Fibroblast of skin of right quadriceps (primary cell): ENCODE data around the gene PPL.
A peak's percentile ranks its signal among the peaks of the same experiment; 100 is the strongest.
"Not testable (repeated sequence)": the region's sequence is repeated elsewhere in the genome, so short reads cannot be mapped to it uniquely, and the experiment has no call there.

ENCODE experiments used
- DNase-seq: peaks from one replicate; pipeline ENCODE4 v3.0.0-alpha.2; 2013

PPL gene

DNA sequence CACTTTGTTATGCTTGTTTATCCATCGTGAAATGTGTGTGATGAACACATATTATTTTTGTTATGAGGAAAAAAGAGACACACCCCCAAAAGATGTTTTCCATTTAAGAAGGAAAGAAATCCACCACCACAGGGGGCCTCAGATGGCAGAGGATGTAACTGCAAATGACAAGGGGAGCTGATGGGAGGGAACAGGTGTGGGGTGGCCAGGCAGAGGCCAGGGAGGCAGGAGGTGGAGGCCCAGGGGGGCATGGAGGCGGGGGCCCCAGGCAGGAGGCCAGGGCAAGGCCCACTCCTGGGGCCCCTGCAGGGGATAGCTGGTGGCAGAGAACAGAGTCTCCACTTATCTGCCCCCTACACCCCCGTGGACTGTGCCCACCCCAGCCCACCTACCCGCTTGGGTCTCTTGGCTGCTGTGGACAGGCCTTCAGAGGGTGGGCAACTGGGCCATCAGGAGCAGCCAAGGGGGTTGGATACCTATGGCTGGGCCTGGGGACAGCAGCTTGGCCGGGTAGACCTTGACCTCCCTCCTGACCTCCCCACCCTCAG lies 28.0 kb downstream of the PPL start:
- DNase-seq, result no peak

DNA sequence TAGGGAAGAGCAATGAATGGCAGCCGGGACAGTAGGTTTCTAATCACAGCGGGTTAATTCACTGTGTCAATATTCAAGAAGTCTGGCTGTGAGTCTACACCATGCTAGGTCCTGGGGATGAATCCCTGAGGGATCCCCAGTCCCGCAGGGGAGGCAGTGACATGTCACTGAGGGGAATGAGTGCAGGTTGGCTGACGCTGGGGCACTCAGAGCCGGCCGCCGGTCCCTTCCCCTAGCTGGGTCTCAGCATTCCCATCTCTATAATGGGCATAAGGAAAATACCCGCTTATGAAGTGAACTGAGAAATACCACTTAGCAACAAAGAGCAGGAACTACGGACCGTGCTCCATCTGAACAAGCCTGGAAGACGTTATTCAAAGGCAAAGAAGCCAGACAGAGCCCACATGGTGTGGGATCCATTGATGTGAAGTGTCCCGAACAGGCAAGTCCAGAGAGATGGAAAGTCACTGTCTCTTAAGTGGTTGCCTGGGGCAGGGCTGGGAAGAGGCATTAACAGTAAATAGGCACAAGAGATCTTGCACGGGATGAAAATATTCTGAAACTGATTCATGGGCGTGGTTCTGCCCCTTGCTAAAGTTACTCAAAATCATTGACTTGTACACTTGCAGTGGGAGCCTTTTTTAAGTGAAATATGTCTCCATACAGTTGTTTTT lies 31.9 kb downstream of the PPL start:
- no peak for DNase-seq

DNA sequence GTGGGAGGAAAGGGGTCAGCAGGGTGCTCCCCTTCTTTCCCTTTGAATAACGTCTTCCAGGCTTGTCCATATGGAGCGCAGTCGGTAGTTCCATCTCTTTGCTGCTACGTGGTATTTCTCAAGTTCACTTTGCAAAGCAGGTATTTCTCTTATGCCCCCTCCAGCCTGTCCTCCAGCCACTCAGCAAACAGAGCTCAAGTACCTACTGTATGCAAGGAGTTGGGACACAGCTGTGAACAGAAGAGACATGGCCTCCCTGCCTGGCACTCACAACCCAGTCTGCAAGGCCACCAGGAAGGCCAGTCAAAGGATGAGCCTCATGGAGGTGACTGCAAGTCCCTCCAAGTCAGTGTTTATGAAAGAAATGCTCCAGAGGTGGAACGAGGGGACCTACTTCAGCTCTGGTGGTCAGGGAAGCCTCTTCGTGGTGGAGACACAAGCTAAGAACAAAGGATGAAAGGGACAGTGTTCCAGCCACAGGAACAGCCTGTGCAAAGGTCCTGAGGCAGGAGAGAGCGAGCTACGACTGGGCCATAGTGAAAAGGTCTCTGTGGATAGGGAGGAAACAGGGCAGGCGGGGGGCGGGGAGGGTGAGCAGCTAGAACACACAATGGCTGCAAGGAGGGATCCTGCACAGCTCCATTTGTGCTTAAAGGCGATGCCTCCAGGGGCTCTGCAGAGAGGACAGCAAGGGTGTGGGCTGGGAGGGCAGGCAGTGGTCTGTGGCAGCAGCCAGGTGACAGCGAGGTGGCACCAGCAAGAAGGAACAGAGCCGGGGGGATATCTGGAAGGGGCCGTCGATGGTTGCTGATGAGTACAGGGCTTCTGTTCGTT lies 32.6 kb downstream of the PPL start:
- no peak for DNase-seq

DNA sequence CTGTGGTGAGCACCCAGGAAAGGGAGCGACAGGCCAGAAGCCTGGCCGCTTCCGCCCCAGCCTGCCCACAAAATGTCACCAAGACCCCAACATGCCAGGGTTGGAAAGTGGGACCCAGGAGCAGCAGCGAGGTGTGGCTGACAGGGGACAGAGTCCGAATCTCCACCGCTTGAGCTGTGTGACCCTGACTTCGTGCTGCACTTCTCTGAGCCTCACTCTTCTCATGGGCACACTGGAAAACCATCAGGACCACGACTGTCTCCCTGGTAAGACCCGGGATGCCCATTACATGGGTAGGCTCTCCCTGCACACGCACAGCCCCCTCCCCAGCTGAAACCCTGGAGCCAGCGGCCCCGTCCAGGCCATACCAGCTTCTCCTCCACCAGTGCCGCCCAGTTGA lies 34.9 kb downstream of the PPL start:
- DNase-seq, result no peak

DNA sequence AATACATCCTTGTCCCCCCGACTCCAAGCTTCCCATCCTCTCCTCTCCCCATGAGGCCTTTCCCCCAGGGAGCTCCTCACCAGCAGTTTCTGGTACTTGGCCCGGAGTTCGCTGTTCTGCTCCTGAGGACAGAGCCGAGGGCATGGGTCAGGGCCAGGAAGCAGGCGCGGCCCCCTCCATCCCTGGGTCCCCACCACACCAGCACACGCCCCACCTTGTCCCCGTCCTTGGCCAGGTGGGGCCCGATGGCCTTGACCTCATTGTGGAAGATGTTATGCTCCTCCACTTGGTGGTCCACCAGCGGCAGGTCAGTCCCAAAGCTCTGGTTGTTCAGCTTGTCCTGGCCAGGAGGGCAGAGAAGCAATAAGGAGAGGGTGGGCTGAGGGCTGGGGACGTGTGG lies 36.2 kb downstream of the PPL start:
- no peak for DNase-seq

DNA sequence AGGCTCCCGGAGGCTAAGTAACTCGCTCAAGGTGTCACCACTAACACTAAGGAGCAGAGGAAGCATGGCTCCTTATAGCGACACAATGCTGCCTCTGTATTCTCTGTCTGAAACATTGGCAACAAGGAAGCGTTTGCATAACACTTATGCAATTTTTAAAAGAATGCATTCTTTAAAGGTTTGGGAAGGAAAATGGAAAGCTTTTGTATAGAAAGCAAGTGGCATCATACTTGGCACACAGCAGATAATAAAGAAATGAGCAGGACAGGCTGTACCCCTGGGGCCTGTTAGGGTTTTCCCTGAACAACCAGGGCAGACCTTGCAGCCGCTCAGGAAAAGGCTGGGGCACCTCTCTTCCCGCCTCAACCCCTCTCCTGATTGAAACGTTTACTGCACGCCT lies 36.9 kb downstream of the PPL start:
- no peak for DNase-seq

DNA sequence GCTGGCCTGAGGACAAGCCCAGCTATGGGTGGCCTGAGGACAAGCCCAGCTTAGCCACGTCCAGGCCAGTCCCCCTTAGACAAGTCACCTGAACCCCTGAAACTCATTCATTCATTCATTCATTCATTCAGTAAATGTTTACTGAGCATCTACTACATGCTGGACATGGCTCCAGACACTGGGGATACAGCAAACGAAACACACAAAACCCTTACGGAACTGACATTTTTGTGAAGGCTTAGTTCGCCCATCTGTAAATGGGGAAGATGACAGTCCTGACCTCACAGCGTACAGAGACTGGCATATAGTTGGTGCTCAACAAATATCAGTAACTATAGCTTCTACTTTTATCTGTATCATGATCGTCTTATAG lies 37.5 kb downstream of the PPL start:
- no peak for DNase-seq

DNA sequence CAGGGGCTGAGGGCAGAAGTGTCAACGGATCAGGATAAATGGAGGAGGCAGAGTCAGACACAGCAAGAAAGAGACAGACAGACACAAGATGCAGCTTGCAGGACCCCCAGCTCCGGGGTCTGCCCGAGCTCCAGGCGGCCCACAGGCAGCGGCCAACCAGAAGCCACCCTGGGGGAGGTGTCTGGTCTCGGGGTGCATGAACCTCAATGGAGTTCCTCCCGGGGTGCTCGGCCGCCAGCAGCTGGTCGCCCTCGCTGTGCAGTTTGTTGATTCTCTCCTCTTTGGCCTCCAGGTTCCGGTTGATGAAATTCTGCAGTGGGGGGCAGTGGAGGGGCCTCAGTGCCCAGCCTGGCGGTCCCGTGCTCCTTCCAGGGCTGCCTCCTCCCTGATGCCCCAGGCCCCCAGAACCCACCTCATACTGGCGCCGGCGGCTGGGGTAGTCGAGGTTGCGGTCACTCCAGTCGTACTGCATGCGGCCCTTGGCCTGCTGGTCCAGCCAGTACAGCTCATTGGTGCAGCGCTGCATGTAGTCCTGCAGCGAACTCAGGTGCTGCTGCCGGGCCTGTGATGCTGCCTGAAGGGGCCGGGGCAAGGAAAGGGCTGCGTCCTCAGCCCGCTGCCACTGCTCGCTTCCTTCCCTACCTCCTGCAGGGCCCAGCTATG lies 38.0 kb downstream of the PPL start:
- no peak for DNase-seq

DNA sequence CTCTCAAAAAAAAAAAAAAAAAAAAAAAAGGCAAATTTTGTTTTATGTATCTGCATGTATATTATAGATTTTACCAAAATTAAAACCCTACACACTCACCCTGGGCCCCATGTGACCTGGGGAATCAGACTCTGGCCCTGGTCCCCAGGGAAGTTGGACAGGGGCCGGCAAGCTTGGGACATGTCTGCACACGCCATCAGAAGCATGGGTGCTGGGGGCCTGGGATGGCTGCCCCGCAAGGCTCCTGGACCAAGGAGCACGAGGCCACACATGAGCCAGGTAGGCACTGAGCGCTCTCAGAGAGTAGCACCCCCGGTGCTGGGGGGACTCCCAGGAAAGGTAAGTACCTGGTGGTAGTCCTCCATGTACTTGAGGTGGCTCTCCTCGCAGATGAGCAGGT lies 39.6 kb downstream of the PPL start:
- DNase-seq, result no peak

DNA sequence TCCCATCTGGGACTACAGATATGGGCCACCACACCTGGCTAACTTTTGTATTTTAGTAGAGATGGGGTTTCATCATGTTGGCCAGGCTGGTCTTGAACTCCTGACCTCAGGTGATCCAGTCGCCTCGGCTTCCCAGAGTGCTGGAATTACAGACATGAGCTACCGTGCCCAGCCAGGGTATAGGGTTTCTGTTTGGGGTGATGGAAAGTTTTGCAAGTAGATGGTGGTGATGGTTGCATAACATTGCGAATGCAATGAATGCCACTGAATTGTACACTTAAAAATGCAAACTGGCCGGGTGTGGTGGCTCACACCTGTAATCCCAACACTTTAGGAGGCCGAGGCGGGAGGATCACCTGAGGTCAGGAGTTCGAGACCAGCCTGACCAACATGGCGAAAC lies 40.2 kb downstream of the PPL start:
- not testable (repeated sequence) for DNase-seq

DNA sequence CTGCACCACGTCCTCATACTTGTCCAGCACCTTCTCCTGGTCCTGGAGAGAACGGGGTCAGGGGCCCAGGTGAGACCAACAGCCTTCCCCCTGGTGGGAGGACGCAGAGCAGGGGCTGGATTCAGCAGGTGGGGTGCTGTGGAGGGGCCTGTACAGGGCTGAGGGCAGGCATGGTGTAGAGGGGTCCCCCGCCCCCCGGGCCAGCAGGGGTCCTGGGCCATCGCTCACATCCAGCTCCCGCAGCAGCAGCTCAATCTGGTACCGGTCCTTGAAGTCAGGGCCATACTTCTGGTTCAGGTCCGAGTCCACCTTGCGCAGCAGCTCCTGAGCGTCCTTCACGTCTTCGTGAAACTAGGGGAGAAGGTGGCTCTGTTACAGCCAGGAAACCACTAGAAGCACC lies 41.6 kb downstream of the PPL start:
- DNase-seq, result no peak

DNA sequence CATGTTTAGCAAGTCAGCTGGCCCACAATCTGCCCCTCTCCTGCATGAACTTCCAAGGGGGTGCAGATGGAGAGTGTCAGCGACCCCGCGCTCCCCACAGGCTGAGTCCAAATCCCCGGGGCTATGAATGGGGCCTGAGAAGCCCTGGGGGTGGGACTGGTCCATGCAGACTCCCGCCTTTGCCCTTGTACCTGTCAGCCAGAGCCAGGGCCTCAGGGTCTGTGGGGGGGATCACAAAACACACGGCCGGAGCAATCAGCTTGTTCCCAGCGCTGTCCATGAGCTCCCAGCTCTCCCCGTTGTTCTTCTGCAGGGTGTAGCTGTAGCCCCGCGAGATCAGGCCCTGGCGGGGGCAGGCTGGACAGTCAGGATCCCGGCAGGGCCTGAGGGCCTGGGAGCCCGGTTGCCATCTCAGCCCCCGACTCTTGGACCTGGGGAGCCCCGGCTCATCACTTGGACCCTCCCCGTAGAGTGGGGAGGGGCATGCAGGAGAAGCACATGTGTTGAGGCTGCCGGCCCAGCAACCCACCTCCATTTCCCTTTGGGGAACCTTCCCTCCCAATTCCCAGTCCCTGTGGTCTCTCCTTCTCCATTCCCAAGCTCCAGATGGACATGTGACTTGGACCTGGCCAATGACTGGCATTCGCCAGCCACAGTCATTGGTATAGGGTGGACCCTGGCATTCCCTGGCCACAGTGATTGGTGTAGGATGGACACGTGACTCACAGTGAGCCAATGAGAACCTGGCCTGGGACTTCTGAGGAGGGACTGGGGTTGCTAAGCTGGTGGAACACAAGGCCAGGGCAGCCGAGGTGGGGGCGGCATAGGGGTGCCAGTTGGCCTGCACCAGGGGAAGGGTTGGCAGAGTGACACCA lies 42.4 kb downstream of the PPL start:
- DNase-seq, result no peak

DNA sequence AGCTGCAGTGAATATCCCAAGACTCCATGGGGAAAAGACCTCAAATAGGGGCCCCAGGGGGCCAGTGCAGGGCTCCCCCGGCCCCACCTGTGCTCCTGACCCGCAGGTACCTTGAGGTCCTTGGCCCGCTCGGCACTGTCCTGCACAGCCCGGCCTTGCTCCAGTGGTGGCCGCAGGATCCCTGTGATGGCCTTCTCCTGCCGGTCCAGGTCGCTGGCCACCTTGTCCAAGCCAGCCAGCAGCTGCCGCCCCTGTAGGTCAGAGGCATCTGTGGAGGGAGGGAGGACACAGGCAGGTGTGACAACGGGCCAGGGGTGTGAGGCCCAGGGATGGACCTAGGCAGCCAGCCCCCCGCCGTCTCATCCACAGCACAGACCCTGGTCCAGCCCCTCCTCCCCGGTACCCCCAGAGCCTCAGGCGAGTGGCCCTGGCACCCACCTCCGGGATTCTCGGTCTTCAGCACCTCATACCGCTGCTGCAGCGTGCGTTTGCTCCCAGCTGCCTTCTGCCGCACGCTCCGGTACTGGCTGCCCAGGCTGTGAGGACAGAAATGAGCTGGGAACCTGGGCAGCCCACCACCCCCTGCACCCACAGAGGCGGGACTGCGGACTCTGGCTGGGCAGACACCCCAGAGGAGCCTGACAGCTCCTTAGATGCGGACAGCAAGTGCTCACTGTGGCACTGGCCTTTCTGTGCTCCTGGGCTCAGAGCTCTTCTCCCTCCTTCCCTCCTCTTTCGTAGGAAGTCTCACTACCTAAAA lies 43.7 kb downstream of the PPL start:
- DNase-seq, result no peak

DNA sequence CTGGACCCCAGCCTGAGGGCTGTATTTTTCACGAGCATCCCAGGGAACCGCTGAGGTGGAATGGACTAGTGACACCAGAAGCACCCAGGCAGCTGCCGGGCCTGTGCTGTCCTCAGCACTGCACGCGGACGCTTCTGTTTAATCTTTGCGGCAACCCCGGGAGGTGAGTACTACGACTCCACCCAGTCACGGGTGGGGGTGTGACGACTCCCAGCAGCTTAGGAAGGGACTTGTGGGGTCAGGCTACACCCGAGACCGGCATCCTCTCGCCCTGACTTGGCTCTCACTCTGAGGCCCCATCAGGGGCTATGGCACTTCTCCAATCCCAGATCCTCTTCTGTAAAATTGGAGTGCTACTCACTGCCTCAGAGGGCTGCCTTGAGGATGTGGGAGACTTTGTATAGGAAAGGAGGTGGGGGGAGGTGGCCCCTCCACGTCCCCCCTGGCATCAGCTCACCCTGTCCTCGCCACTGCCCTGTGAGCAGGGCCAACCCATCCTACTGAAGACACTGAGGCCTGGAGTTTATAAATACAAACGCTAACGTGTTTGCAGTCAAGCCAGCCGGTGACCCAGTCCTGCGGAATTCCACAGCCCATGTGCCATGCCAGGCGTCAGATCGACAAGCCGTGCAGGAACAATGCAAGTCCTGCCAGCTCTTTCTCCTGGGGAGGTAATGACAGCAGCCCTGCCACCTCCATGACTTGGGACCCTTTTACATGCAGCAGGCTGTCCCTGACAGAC lies 44.4 kb downstream of the PPL start:
- DNase-seq, result peak; percentile 28

DNA sequence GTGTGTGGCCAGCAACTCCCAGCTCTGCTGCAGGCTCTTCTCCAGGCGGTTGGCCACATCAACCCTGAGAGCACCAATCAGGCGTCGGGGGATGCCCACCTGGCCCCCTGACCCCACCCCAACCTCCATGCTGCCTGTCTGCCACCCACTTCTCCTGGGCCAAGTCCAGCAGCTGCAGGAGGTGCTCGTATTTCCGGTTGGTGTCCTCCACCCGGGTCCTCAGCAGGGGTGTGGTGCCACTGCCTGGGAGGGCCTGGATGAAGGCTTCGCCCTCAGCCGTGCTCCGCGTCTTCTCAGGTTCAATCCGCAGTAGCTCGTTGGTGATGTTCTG lies 45.1 kb downstream of the PPL start:
- DNase-seq, result no peak

DNA sequence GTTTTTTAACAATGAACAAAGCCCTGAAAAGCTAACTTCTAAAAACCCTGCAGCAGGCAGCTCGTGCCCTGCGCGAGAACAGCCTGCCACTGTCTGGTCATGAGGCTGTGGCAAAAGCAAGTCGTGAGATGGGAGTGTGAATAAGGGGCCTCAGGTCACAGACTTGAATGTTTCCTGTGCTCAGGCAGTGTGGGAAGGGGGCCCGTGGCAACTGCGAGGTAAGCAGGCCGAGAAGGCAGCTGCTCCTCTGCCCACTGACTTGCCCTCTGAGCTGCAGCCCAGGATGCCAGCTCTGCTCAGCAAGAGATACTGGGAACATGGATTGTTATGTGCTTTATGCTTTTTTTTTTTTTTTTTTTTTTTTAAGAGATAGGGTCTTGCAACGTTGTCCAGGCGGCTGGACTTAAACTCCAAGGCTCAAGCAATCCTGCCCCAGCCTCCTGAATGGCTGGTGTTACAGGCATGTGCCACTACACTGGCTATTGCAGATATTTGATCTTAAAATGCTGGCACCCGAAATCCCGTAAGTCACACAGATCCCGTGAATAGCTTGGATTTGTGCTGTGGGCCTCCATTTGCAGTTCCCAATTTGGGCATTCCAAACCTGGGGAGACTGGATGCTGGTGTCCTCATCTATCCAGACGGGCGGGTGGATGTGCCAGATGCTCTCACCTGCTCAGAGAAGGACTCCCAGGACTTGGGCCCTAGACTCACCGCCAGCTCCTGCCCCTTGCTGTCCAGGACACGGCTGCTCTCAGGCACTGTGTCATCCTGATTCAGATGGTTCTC lies 45.7 kb downstream of the PPL start:
- no peak for DNase-seq

DNA sequence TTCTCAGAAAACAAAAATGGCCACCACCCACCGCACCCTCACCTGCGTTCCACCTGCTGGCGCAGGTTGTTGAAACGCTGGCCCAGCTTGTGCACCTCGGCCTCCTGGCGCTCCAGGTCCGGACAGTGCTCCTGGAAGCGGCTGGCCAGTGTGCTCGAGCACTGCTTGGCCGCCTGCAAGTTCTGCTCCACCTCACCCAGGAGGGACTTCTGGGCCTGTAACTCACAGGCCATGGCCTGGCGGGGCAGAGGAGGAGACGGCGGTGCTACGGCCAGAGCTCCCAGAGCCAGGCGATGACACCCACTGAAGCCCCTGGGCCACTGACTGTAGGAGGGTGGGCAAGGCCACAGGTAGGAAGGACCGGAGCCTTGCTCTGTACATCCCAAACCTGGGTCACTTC lies 46.3 kb downstream of the PPL start:
- no peak for DNase-seq

DNA sequence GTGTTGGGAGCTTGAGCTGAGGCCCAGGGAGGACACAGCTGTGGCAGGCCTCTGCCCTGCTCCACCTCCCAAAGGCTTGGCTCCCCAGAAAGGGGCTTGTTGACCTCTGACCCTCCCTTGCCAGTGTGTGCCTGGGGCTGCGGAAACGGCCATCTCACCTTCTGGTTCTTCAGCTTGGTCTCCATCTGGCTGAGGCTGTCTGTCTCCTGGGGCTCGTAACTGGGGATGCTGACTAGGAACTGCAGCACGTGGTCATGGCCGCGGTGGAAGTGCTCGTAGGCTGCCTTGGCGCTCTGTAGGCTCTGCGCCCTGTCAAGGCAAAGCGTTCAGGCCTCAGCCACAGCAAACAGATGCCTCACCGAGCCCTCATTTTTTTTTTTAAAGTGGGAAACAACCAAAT lies 46.9 kb downstream of the PPL start:
- DNase-seq, result no peak

DNA sequence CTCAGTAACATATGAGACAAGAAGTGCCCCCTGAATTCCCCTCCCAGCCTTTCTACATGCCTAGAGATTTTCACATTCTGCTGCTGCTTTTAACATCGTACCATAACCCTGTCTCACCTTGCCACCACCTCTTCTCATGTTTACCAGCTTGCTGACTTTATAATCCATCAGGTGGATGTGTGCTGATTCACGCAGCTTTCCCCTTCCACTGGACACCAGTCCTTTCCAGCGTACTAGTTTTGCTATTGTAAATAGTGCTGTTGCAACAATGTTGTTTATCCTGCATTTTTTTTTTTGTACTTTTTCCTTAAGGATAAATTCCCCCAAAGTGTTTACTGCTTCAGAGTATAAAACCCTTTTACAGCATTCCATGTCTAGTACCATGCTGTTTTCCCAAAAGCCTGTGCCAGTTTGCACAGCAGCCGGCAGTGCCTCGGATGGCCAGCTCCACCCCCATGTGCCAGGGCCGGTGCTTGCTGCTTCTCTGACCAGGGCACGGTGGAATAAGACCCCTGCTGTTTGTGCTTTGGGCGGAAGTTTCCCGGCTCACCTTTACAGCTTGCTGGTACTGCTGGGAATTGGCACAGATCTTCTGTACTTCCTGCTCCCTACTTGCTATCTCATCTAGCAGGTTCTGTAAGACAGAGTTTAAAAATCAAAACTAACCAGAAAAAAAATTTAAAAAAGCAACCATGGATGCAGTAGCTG lies 48.4 kb downstream of the PPL start:
- DNase-seq, result no peak

DNA sequence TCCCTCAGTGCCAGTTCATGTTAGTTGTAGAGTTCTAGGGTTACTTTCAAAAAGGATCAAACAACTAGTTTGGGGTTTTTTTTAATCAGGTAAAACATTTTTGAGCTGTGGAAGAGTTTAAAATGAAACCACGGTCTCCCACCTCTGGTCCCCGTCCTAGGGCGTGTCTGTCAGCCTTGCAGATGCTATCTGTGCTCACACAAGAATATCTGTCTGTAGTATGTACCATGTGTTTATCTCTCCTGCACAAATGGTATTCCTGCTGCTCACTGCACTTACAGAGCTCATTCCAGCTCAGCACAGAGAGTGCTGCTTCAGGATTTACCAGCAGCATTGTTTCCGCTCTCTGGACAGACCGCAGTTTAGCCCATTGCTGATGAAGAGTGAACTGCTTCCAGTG lies 50.8 kb downstream of the PPL start:
- no peak for DNase-seq
